Endothelial cell (in vitro differentiated cells): ENCODE data around the gene PGM1. TPM values are rescaled to one million over a fixed set of nuclear protein-coding genes. Genes with fewer than 3 reads are reported as not detected.

Source experiments
- DNase-seq: peaks from one replicate; pipeline ENCODE4 v3.0.0; 2021; ENCODE audit warnings: low spot score
- H3K27ac Mint-ChIP-seq: one replicate; pipeline ENCODE4 v1.8.0; 2021; ENCODE audit warnings: mixed read lengths, inconsistent platforms; ENCODE audit not compliant: unreplicated experiment
- H3K27me3 Mint-ChIP-seq: one replicate; pipeline ENCODE4 v1.8.0; 2021; ENCODE audit warnings: mild to moderate bottlenecking, moderate library complexity, mixed read lengths, inconsistent platforms; ENCODE audit not compliant: unreplicated experiment
- H3K36me3 Mint-ChIP-seq: one replicate; pipeline ENCODE4 v1.8.0; 2021; ENCODE audit warnings: mild to moderate bottlenecking, low read depth, mixed read lengths, inconsistent platforms; ENCODE audit not compliant: unreplicated experiment
- H3K4me1 Mint-ChIP-seq: one replicate; pipeline ENCODE4 v1.8.0; 2021; ENCODE audit warnings: mild to moderate bottlenecking, mixed read lengths, inconsistent platforms; ENCODE audit not compliant: unreplicated experiment
- H3K4me3 Mint-ChIP-seq: one replicate; pipeline ENCODE4 v1.8.0; 2021; ENCODE audit warnings: mild to moderate bottlenecking, mixed read lengths, inconsistent platforms; ENCODE audit not compliant: unreplicated experiment
- H3K9me3 Mint-ChIP-seq: one replicate; pipeline ENCODE4 v1.8.0; 2021; ENCODE audit warnings: mixed read lengths, inconsistent platforms; ENCODE audit not compliant: unreplicated experiment
- CTCF ChIP-seq: fragments of 200-600 bp; sonication (generic); IDR thresholded peaks from one replicate; pipeline ENCODE4 v1.5.0; 2021; ENCODE audit warnings: antibody characterized with exemption; ENCODE audit not compliant: unreplicated experiment
- total RNA-seq: library from RNA; stranded (reverse); fragmentation: NEBNext Ultra II Directional; extraction: Animal tissue kit (Norgen Biotek cat#: 25700); gene quantifications from one replicate; pipeline ENCODE4 v1.2.1, GENCODE V29; 2021; ENCODE audit not compliant: unreplicated experiment

PGM1 gene
- total RNA-seq, 1 donor from 2014 or later: 30.6 TPM

GRCh38 chr1:63628607-63629006, 35.4 kb downstream of the PGM1 start:
- no peak overlapping the region for H3K4me3 Mint-ChIP-seq
- DNase-seq: no peak
- H3K27me3 Mint-ChIP-seq: no peaks in the 10 kb centered on the region
- H3K27ac Mint-ChIP-seq: no peak overlapping the region
- peaks cover 17% of the 10 kb centered on the region for H3K4me1 Mint-ChIP-seq
- TF ChIP-seq CTCF: no peak
- no peaks in the 10 kb centered on the region for H3K9me3 Mint-ChIP-seq
- H3K36me3 Mint-ChIP-seq: no peaks in the 10 kb centered on the region

- Mint-ChIP-seq H3K27me3 (no peaks in the 10 kb centered on the region), H3K36me3 (no peaks in the 10 kb centered on the region), H3K9me3 (no peaks in the 10 kb centered on the region), H3K27ac (no peak overlapping the region), H3K4me3 (no peak overlapping the region), H3K4me1 (peaks cover 11% of the 10 kb centered on the region)
- no peak for DNase-seq
- TF ChIP-seq CTCF: no peak
Observed at GRCh38 chr1:63630238-63630637, 37.0 kb downstream of the PGM1 start.

GRCh38 chr1:63630666-63631065, 37.5 kb downstream of the PGM1 start:
- Mint-ChIP-seq H3K27me3 (no peaks in the 10 kb centered on the region), H3K36me3 (no peaks in the 10 kb centered on the region), H3K27ac (no peak overlapping the region), H3K4me1 (peaks cover 9% of the 10 kb centered on the region), H3K4me3 (no peak overlapping the region), H3K9me3 (no peaks in the 10 kb centered on the region)
- DNase-seq: no peak
- no peak for TF ChIP-seq CTCF

- peaks cover 3% of the 10 kb centered on the region for H3K36me3 Mint-ChIP-seq
- no peaks in the 10 kb centered on the region for H3K9me3 Mint-ChIP-seq
- TF ChIP-seq CTCF: no peak
- DNase-seq: no peak
- no peak overlapping the region for H3K27ac Mint-ChIP-seq
- peaks cover 2% of the 10 kb centered on the region for H3K4me1 Mint-ChIP-seq
- no peaks in the 10 kb centered on the region for H3K27me3 Mint-ChIP-seq
- H3K4me3 Mint-ChIP-seq: peak overlapping the region; percentile 32
Observed at GRCh38 chr1:63632110-63632509, 38.9 kb downstream of the PGM1 start.

- peaks cover 7% of the 10 kb centered on the region for H3K4me1 Mint-ChIP-seq
- H3K4me3 Mint-ChIP-seq: no peak overlapping the region
- peaks cover 3% of the 10 kb centered on the region for H3K27me3 Mint-ChIP-seq
- no peak for DNase-seq
- H3K27ac Mint-ChIP-seq: no peak overlapping the region
- peaks cover 3% of the 10 kb centered on the region for H3K36me3 Mint-ChIP-seq
- no peaks in the 10 kb centered on the region for H3K9me3 Mint-ChIP-seq
- no peak for TF ChIP-seq CTCF
Observed at GRCh38 chr1:63633281-63633680, 40.1 kb downstream of the PGM1 start.
